GM19463 (cell line): ENCODE measurements around the gene TBC1D5.

Experiments used
- ATAC-seq: cut with Tn5 transposase; IDR thresholded peaks from one replicate; pipeline ENCODE4 v1.9.1; 2021; ENCODE audit warnings: mild to moderate bottlenecking, moderate library complexity; ENCODE audit not compliant: unreplicated experiment

Gene TBC1D5

DNA sequence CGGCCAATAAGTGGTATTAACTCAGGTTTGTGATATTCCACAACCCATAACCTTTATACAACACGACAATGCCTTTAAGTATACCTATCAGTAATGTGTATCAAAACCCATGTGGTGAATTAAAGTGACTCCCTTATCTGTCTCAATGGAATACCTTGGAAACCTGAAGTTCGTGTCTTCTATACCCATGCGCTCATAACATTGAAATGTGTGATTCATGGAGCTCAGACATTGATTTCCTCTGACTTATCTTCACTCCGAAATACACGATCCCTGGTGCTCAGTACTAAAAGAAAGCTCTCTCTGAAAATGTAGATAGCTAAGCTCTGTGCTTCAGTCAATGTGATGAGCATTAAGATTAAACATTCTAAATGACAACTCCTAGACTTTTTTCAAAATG is 140.3 kb downstream of the TBC1D5 start:
- ATAC-seq: no peak

GRCh38 chr3:17592956-17593355 is 149.5 kb downstream of the TBC1D5 start:
- no peak for ATAC-seq

GRCh38 chr3:17590465-17590864 is 152.0 kb downstream of the TBC1D5 start:
- ATAC-seq: no peak

DNA sequence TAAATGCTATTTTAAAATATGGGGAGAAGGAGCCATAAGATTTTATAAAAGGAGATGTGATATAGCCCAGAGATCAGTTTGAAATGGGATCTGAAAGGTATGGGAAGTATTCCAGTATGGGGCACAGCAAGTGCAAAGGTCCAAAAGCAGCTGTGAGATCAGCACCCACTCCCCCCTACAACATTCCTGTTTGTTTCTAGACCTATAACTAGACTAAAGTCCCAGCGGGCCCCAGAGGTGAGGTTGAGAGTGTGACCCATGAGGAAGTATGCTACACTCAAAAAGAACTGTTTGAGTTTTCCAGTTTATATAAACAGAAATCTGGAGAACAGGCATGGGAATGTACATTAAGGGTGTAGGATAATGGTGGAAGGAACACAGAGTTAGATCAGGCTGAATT is 152.5 kb downstream of the TBC1D5 start:
- ATAC-seq: no peak

- no peak for ATAC-seq
Measured at GRCh38 chr3:17588422-17588821, 154.0 kb downstream of the TBC1D5 start.

- no peak for ATAC-seq
Measured at GRCh38 chr3:17585394-17586325, 156.8 kb downstream of the TBC1D5 start.

DNA sequence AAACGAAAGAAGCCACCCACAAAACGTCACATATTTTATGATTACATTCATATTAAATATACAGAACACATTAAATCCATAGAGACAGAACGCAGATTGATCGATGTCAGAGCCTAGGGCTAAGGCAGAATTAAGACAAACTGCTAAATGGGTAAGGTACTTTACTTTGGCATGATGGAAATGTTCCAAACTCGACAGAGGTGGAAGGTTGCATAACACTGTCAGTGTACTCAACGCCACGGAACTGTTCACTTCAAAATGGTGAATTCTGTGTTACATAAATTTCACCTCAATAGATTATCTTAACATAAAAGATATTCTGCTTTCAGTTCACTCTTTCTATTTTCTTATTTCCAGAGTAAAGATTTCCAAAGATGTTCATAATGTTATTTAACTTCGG is 158.4 kb downstream of the TBC1D5 start:
- ATAC-seq: no peak

- ATAC-seq: no peak
Measured at GRCh38 chr3:17583530-17583929, 158.9 kb downstream of the TBC1D5 start.

GRCh38 chr3:17581421-17582080 is 160.9 kb downstream of the TBC1D5 start:
- no peak for ATAC-seq

DNA sequence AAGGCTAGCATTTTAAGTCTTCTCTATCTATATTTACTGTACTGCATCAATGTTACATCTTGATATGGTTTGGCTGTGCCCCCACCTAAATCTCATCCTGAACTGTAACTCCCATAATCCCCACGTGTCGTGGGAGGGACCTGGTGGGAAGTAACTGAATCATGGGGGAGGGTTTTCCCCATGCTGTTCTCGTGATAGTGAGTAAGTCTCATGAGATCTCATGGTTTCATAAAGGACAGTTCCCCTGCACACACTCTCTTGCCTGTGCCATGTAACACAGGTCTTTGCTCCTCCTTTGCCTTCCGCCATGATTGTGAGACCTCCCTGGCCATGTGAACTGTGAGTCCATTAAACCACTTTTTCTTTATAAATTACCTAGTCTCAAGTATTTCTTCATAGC is 161.5 kb downstream of the TBC1D5 start:
- no peak for ATAC-seq

DNA sequence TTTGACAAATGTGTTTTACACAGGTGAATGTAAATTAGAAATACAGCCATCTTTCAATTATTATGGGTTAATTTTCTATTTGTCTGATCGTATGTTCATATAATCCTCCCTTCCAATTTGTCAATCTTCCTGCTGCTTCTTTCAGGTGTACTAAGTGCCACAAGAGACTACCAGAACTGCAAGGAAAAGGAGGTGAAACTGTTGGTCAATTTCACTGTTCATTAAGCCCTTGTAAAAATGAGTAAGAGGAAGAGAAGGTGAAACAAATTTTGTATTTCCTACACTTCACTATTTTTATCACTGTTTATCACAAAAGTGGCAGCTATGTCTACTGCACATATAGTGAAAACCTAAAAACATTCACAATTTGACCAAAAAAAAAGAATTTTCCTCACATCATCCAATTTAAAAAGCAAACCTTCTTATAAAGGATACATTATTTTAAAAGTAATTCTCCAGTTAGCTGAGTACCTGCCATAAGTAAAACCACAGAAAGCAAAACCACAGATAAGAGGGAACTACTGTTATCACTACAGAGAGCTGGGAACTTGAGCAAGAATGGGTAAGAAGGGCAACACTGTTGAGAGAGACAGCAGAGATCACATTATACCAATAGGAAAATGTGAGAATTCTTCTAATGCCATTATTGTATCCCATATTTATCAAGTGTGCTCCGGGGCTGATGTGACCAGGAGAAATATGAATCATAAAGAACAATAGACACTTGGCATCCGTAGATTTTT is 163.0 kb downstream of the TBC1D5 start:
- ATAC-seq: peak; percentile 98

GRCh38 chr3:17577796-17578520 is 164.5 kb downstream of the TBC1D5 start:
- ATAC-seq: no peak

GRCh38 chr3:17573396-17573795 is 169.0 kb downstream of the TBC1D5 start:
- ATAC-seq: peak; percentile 89

DNA sequence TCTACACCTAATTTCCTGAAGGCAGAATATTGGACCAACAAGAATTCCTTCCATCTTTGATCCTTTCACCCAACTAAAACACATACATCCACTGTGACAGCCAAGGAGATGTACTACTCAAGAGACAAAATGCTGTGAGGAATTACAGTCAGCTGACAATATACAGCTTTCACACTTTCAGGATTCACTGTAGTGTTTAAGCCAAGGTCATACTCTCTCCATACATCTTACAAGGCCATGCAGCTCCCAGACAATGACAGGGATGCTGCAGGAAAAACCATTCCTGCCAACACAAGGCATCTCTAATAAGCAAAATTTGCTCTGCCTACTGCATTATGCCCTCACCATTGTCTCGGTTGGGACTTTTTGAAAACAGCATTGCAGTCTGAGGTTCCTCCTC is 170.7 kb downstream of the TBC1D5 start:
- no peak for ATAC-seq

DNA sequence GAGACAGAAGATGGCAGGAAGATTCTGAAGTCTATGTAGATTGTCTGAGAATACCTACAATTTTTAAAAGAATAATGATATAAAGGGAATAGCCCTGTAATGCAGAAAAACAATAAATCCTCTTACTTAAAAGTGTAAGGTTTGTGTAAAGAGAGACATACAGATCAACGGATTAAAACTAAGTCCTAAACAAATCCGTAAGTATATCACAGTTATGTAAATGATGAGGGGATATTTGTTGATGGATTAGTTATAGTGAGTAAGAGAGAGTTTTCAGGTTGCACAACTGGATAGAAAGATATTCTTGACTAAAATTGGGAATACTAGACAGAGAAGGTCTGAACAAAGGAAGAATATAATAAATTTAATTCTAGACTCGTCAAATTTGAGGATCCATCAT is 179.6 kb downstream of the TBC1D5 start:
- ATAC-seq: no peak

DNA sequence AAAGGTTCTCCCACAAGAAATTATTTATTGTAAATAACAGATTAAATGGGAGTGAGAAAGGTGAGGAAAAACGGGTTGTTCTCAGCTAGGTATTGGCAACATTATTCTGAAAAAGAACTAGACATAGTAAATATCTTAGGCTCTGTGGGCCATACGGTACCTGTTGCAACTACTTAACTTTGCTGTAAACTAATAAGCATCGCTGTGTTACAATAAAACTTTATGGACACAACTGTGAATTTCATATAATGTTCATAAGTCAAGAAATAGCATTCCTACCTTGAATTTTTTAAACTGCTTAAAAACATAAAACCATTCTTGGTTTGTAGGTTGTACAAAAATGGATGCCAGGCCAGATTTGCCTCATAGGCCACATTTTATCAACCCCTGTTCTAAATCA is 183.9 kb downstream of the TBC1D5 start:
- no peak for ATAC-seq

DNA sequence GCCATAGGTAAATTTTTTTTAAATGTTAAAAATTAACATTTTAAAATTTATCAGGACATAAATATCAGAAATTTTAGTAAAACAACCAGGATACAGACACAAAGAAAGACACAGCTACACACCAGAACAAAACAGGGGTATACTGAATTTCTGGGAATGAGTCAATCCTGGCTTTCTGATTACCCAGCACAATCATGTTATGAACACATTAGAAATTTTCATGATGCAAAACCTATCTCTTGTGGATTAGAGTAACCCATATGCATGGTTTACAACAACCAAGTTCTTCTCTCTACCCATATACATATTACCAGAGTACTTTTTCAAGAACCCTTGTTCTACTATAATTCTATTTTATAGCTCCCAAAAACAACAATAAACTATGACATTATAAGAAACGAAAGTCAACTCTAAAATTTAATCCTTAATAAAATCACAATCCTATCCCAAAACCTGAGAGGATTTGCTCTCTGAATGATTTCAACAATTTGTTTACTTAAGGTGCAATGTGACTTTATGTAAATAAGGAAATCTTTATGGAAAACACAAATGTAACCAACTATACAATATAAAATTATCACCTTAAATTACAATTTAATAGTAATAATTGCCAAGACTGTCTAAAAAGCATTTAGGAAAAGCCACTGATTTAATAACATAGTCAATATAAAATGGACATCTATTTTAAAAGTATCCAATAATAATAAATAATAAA is 184.5 kb downstream of the TBC1D5 start:
- no peak for ATAC-seq

DNA sequence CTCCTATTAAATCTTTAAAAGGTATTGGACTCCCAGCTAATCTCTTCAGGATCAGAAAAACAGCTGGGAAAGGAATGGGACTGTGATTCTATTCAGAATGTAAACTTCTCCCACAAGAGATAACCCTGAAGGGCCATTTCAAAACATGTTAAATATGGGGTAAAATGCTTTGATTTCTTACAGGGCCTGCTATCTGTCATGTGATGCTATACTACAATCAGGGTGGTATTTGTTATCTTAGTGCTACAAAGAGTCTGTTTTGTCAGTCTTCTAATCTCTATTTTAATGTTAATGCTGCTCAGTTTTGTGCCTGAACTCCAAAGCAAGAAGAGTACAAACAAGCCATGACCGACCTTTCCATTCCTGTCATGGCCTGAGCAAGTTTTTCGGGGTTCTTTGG is 186.9 kb downstream of the TBC1D5 start:
- ATAC-seq: no peak

- no peak for ATAC-seq
Measured at GRCh38 chr3:17554078-17554477, 188.4 kb downstream of the TBC1D5 start.

GRCh38 chr3:17553080-17553479 is 189.4 kb downstream of the TBC1D5 start:
- no peak for ATAC-seq
